HEK293T (cell line): ENCODE results near the gene TMEM178B.

ENCODE experiments used
- CTCF ChIA-PET: fragments of 350-600 bp; formaldehyde crosslinking; extraction: SDS; loops from one replicate; lab custom pipeline; 2021; ENCODE audit warnings: antibody characterized with exemption, inconsistent platforms; lab: Yijun Ruan, JAX
- POLR2A ChIA-PET: fragments of 350-600 bp; formaldehyde crosslinking; extraction: SDS; loops from one replicate; lab custom pipeline; 2020; ENCODE audit warnings: antibody characterized with exemption, inconsistent platforms; lab: Yijun Ruan, JAX
- DNase-seq: peaks from one replicate; pipeline ENCODE4 v3.0.0; 2012; ENCODE audit warnings: mixed read lengths; ENCODE audit errors: extremely low spot score
- ARNT ChIP-seq: fragments of 450-650 bp; IDR thresholded peaks from 2 replicates; pipeline ENCODE4 v1.6.1; 2017; ENCODE audit warnings: mild to moderate bottlenecking
- BHLHE40 ChIP-seq: fragments of 450-650 bp; IDR thresholded peaks from 2 replicates; pipeline ENCODE4 v1.6.1; 2016; ENCODE audit warnings: mild to moderate bottlenecking, moderate library complexity, borderline replicate concordance
- CTBP1 ChIP-seq: fragments of 450-650 bp; IDR thresholded peaks from 2 replicates; pipeline ENCODE4 v1.6.1; 2016; ENCODE audit warnings: borderline replicate concordance
- ELF4 ChIP-seq: fragments of 450-650 bp; IDR thresholded peaks from 2 replicates; pipeline ENCODE4 v1.6.1; 2017; ENCODE audit warnings: antibody characterized with exemption
- FOXA1 ChIP-seq: fragments of 450-650 bp; IDR thresholded peaks from 2 replicates; pipeline ENCODE4 v1.6.1; 2016; ENCODE audit warnings: mild to moderate bottlenecking
- FOXK2 ChIP-seq: fragments of 450-650 bp; IDR thresholded peaks from 2 replicates; pipeline ENCODE4 v1.6.1; 2016; ENCODE audit warnings: mild to moderate bottlenecking
- FOXM1 ChIP-seq: fragments of 450-650 bp; IDR thresholded peaks from 2 replicates; pipeline ENCODE4 v1.6.1; 2017; ENCODE audit warnings: mild to moderate bottlenecking, borderline replicate concordance
- HDGF ChIP-seq: fragments of 450-650 bp; IDR thresholded peaks from 2 replicates; pipeline ENCODE4 v1.6.1; 2017; ENCODE audit warnings: antibody characterized with exemption, borderline replicate concordance
- L3MBTL2 ChIP-seq: fragments of 450-650 bp; conservative IDR thresholded peaks from 2 replicates; pipeline ENCODE4 v1.6.1; 2016; ENCODE audit warnings: mild to moderate bottlenecking
- LEF1 ChIP-seq: fragments of 450-650 bp; IDR thresholded peaks from 2 replicates; pipeline ENCODE4 v1.6.1; 2017; ENCODE audit warnings: mild to moderate bottlenecking, borderline replicate concordance
- NFRKB ChIP-seq: fragments of 450-650 bp; IDR thresholded peaks from 2 replicates; pipeline ENCODE4 v1.6.1; 2016; ENCODE audit warnings: mild to moderate bottlenecking, moderate library complexity
- SP1 ChIP-seq: fragments of 450-650 bp; IDR thresholded peaks from 2 replicates; pipeline ENCODE4 v1.6.1; 2017
- SUZ12 ChIP-seq: fragments of 450-650 bp; IDR thresholded peaks from 2 replicates; pipeline ENCODE4 v1.6.1; 2016; ENCODE audit warnings: mild to moderate bottlenecking
- TARDBP ChIP-seq: fragments of 450-650 bp; IDR thresholded peaks from 2 replicates; pipeline ENCODE4 v1.6.1; 2016
- ZNF384 ChIP-seq: fragments of 450-650 bp; IDR thresholded peaks from 2 replicates; pipeline ENCODE4 v1.6.1; 2016
- TF ChIP-seq, protein P1 (sequence below): fragments of 450-650 bp; IDR thresholded peaks from 2 replicates; pipeline ENCODE4 v1.6.1; 2016

Gene TMEM178B

DNA sequence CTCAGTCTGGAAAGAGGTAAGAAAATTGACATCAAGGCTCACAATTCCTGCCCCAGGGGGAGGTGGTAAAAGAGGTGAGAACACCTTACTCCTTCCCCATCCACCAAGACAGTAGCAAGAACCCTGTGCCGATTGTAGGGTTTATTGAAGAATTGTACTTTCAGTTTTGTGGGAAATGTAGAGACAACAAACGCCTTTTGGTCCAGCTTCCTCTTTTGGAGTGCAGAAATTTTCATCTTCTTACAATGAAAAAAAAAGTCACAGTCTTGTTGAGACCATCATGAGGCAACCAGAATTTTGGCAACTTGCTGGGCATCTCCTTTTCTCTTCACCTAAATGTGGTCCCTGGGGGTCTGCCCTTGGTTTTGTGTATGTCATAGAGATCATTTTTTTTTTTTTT, 217.7 kb downstream of the TMEM178B start:
- POLR2A ChIA-PET = no interaction called here
- TF ChIP-seq ARNT = no peak
- TF ChIP-seq CTBP1 = no peak
- TF ChIP-seq ELF4 = no peak
- TF ChIP-seq TARDBP = no peak
- TF ChIP-seq ZNF384 = no peak
- TF ChIP-seq, protein P1, sequence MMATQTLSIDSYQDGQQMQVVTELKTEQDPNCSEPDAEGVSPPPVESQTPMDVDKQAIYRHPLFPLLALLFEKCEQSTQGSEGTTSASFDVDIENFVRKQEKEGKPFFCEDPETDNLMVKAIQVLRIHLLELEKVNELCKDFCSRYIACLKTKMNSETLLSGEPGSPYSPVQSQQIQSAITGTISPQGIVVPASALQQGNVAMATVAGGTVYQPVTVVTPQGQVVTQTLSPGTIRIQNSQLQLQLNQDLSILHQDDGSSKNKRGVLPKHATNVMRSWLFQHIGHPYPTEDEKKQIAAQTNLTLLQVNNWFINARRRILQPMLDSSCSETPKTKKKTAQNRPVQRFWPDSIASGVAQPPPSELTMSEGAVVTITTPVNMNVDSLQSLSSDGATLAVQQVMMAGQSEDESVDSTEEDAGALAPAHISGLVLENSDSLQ = no peak
- TF ChIP-seq FOXM1 = no peak
- TF ChIP-seq LEF1 = no peak
- no peak for TF ChIP-seq SUZ12
- no peak for TF ChIP-seq SP1
- no peak for TF ChIP-seq BHLHE40
- no peak for TF ChIP-seq FOXA1
- no peak for TF ChIP-seq HDGF
- TF ChIP-seq NFRKB = no peak
- TF ChIP-seq L3MBTL2 = no peak
- DNase-seq = no peak
- CTCF ChIA-PET = no interaction called here

DNA sequence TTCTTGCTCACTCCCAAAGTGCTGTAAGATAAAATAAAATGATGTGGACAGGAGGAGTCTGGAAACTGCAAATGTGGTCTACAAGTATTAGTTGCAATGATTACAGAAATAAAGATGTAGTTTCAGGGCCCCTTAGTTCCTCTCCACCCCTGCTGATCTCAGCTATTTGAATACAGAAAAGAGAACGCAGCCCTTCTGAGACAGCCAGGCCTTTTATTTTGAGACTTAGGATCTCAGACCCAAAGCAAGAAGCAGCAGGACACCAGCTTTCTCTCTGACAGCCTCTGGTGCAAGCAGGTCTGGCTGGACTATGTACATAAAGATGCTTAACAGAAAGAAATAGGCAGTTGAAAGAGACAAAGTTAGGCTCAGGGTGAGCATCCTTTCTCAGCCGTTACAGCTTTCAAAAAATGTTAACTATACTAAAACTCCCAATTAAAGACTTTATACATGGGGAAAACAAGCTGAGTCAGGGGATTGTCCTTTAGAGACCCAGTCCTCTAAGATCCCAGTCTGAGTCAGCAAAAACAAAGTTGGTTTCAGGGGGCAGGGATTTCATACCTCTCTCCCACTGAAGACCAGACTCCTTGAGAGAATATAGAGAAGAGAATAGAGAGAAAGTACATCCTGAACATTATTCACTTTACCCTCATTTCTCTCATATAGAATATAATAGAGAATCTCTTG, 220.4 kb downstream of the TMEM178B start:
- CTCF ChIA-PET = interaction anchor here (1.2 kb wide), 1 partner anchor 239 kb away, joined by 4 read pairs; no protein-coding TSS in a partner anchor
- TF ChIP-seq FOXA1 = no peak
- TF ChIP-seq ARNT = no peak
- TF ChIP-seq LEF1 = no peak
- TF ChIP-seq CTBP1 = no peak
- no peak for TF ChIP-seq FOXK2
- TF ChIP-seq HDGF = no peak
- TF ChIP-seq, protein P1 = no peak
- no peak for DNase-seq
- POLR2A ChIA-PET = no interaction called here

DNA sequence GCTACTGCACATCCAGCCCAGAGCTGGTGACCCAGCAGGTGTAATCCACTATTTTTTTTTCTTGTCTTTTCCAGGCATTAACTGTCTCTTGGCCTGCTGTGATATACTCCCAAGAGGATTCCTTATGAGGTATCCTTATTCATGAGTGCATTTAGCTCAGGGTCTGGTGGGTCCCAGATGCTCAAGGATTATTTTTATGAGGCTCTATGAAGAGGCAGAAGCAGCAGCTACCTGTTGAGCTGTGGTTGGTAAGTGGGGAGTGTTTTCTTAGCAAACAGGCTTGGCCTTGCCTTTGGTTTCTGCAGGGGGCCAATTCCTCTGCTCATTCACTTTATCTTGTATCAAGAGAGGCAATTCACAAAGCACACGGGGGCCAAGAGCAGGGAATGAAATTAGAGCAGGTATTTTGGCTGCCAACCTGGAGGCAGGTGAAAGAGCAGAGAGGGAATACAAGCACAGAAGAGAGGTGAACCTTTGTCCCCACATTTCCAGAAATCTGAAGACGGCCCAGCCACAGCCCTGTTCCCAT, 221.6 kb downstream of the TMEM178B start:
- POLR2A ChIA-PET = no interaction called here
- DNase-seq = no peak
- TF ChIP-seq ZNF384 = no peak
- TF ChIP-seq SP1 = no peak
- TF ChIP-seq L3MBTL2 = no peak
- no peak for TF ChIP-seq TARDBP
- no peak for TF ChIP-seq CTBP1
- no peak for TF ChIP-seq SUZ12
- no peak for TF ChIP-seq BHLHE40
- TF ChIP-seq ELF4 = no peak
- TF ChIP-seq FOXA1 = no peak
- no peak for TF ChIP-seq LEF1
- TF ChIP-seq FOXM1 = no peak
- no peak for TF ChIP-seq NFRKB
- TF ChIP-seq, protein P1 = no peak
- TF ChIP-seq HDGF = no peak
- no peak for TF ChIP-seq FOXK2
- CTCF ChIA-PET = interaction anchor here (0.6 to 1.2 kb wide), 3 partner anchors 8 to 476 kb away, joined by 3 to 4 read pairs (median 3); no protein-coding TSS in a partner anchor

DNA sequence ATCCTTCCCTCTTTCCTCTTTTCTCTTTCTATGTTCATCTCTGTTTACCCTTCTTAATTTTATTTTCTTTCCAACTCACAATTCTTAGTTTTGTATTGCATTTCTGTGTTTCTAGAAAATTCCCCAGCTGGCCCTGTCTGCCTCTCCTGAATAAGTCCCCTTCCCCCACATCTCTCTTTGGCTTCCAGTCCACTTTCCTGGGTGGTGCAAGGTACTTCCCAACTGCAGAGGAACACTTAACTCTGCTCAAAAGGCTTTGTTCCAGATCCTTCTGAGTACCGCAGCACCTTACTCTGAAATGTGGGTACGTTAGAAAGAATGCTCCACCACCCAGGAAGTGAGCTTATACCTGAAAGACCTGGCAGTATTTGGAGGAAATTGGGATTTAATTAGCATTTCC, 227.0 kb downstream of the TMEM178B start:
- ChIA-PET POLR2A (no interaction called here), CTCF (no interaction called here)
- DNase-seq = no peak
- TF ChIP-seq NFRKB (no peak), FOXK2 (no peak), FOXM1 (no peak), BHLHE40 (no peak), L3MBTL2 (no peak), ARNT (no peak), ELF4 (no peak), SUZ12 (no peak), CTBP1 (no peak), FOXA1 (no peak), TARDBP (no peak), HDGF (no peak), ZNF384 (no peak), LEF1 (no peak), SP1 (no peak)
- TF ChIP-seq, protein P1 = no peak

DNA sequence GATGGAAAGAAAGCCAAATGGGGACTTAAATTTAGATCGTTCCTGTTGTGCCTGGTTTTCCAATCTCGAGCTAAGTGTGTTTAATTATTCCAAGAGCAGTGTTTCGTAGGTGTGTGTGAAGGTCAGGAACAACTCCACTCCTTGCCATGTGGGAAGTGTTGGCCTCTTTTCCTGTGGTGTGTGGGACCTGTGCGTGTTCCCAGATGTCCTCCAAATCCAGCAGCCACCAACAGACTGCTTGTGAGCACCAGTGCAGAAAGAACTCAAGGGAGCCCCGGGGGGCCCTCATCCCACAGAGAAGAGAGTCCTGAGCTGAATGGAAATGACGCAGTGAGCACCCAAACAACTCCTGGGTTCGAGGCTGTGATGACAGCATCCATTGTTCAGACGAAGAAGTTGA, 227.7 kb downstream of the TMEM178B start:
- POLR2A ChIA-PET = interaction anchor here (0.5 kb wide), 1 partner anchor 21 kb away, joined by 3 read pairs; no protein-coding TSS in a partner anchor
- CTCF ChIA-PET = interaction anchor here (0.5 kb wide), 1 partner anchor 21 kb away, joined by 3 read pairs; no protein-coding TSS in a partner anchor
- DNase-seq = no peak
- TF ChIP-seq FOXK2 (no peak), SUZ12 (no peak), TARDBP (no peak), SP1 (no peak), FOXA1 (no peak), LEF1 (no peak), ZNF384 (no peak), ELF4 (no peak), L3MBTL2 (no peak), HDGF (no peak), ARNT (no peak), CTBP1 (no peak), FOXM1 (no peak), BHLHE40 (no peak), NFRKB (no peak)
- TF ChIP-seq, protein P1 = no peak
